Astrocyte of the cerebellum (primary cell): ENCODE data around the gene LIMD2.

Experiments
- DNase-seq: peaks from one replicate; pipeline ENCODE4 v3.0.0-alpha.2; 2011; ENCODE audit warnings: low read depth
- H3K4me3 ChIP-seq: 2 replicates; pipeline ENCODE4 v1.5.1; 2011; ENCODE audit warnings: mild to moderate bottlenecking, low read depth, low read length, moderate library complexity
- CTCF ChIP-seq: IDR thresholded peaks from 2 replicates; pipeline ENCODE4 v1.5.1; 2012; ENCODE audit warnings: low read length, low read depth, moderate library complexity, mild to moderate bottlenecking; ENCODE audit errors: missing control alignments
- in situ Hi-C: cut with HindIII; loops from 2 replicates; pipeline ENCODE4 v1.10.0; 2017; ENCODE audit warnings: low sequenced_read_pairs

Gene LIMD2

DNA sequence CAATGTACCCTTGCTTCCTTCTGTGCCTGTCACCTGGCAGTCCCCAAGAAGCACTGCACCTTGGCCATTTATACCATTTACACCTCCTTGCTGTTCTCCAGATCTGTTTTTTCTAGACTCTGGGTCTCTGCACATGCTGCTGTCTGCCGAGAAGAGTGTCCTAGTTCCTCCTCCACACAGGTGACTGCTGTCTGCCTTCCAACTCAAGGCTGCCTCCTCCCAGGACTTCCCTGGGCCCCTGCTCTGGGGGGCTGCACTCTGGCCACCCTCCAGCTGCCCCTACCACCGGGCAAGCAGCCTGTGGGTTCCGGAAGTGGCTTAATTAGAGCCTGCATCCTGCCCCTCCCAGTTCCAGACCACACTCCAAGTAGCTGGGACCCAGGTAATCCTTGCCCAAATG, 5.7 kb upstream of the LIMD2 start:
- in situ Hi-C loops, result no loop called here
- no peak for DNase-seq
- H3K4me3 ChIP-seq, result no peak overlapping the region
- no peak for TF ChIP-seq CTCF

GRCh38 chr17:63704836-63705235, 4.9 kb upstream of the LIMD2 start:
- no peak overlapping the region for H3K4me3 ChIP-seq
- in situ Hi-C loops, result no loop called here
- TF ChIP-seq CTCF, result no peak
- no peak for DNase-seq

DNA sequence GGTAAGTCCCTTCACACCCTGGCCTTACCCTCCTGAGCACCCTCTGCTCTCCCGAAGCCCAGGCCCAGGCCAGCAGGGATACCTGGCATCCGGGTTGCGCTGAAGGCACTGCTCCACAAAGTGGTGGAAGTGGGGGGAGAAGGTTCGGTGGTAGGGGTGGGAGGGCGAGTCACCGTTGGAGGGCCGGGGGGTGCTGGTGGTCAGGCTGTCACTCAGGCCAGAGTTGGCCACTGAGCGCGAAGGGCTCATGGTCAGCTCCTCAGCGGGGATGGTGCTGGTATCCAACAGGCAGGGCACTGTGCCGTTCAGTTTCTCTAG, 4.3 kb upstream of the LIMD2 start:
- H3K4me3 ChIP-seq, result no peak overlapping the region
- no peak for TF ChIP-seq CTCF
- no peak for DNase-seq
- in situ Hi-C loops, result no loop called here

DNA sequence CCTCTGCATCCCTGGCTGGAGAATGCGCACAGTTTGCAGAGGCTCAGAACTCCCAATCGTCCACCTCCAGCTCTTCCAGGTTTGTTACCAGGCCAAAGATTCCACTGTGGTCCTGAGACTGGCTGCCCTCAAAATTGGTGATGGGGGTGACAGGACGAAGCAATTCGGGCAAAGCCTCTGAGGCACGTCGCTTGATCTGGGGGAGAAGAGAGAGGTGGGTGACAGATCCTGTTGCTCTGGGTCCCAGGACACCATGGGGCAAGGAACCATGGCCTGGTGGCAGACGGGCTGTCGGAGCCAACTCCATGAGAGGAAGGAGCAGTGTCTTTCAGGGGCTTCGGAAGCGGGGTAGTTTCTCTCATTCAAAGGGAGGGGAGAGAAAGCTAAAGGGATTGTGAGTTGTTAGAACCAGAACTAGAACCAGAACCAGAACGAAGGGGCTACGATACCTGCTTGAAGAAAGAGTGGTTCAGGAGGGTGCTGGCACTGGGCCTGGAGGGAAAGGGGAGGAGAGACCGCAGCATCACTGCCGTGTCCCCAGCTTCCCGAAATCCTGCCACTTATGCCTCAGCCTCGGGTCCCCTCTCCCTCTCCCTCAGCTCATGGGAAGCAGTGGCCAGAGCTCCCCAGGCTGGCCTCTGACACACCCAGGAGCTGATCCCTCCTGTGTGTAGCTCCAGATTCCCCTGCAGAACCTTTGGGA, 3.8 kb upstream of the LIMD2 start:
- H3K4me3 ChIP-seq, result no peak overlapping the region
- no peak for TF ChIP-seq CTCF
- in situ Hi-C loops, result no loop called here
- DNase-seq, result no peak

- in situ Hi-C loops, result no loop called here
- TF ChIP-seq CTCF, result no peak
- no peak overlapping the region for H3K4me3 ChIP-seq
- no peak for DNase-seq
These were observed 3.1 kb upstream of the LIMD2 start for GRCh38 chr17:63703029-63703428.

DNA sequence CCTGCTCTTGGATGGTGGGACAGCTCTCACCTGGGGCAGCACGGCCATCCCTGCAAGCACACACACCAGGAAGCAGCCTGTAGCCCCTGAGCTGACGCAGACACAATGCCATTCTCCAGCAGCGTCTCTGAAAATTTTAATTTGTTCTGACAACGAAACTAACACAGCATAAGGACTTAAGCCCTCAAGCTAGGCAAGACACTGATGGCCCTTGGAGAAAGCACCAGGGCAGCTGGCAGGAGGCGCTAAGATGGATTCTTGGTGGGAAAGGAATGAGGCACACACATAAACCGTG, 2.7 kb upstream of the LIMD2 start:
- no peak for DNase-seq
- no peak for TF ChIP-seq CTCF
- H3K4me3 ChIP-seq, result no peak overlapping the region
- in situ Hi-C loops, result no loop called here
